H9 (cell line): Measurements from ENCODE around the gene HDLBP. TPM values are rescaled to one million over a fixed set of nuclear protein-coding genes. Genes with fewer than 3 reads are reported as not detected.
A peak's percentile ranks its signal among the peaks of the same experiment; 100 is the strongest.

ENCODE experiments used
- DNase-seq: peaks from one replicate; pipeline ENCODE4 v3.0.0-alpha.2; 2017
- H2AFZ ChIP-seq: one replicate; pipeline ENCODE4 v1.6.1; 2013; ENCODE audit warnings: mild to moderate bottlenecking, low read length, control low read depth, moderate library complexity
- H2AK5ac ChIP-seq: 2 replicates; pipeline ENCODE4 v1.6.1; 2013; ENCODE audit warnings: low read length, control low read depth, mixed read lengths; ENCODE audit not compliant: insufficient read length
- H2BK120ac ChIP-seq: one replicate; pipeline ENCODE4 v1.6.1; 2013; ENCODE audit warnings: low read depth, mild to moderate bottlenecking, low read length, control low read depth, inconsistent platforms; ENCODE audit not compliant: poor library complexity, severe bottlenecking
- H2BK12ac ChIP-seq: 2 replicates; pipeline ENCODE4 v1.6.1; 2013; ENCODE audit warnings: low read length, control low read depth, mixed read lengths, low read depth; ENCODE audit not compliant: insufficient read length
- H2BK15ac ChIP-seq: 2 replicates; pipeline ENCODE4 v1.6.1; 2013; ENCODE audit warnings: low read depth, low read length, control low read depth
- H2BK20ac ChIP-seq: one replicate; pipeline ENCODE4 v1.6.1; 2013; ENCODE audit warnings: low read depth, mild to moderate bottlenecking, low read length, control low read depth, inconsistent platforms; ENCODE audit not compliant: poor library complexity, severe bottlenecking
- H2BK5ac ChIP-seq: 2 replicates; pipeline ENCODE4 v1.6.1; 2013; ENCODE audit warnings: low read length, control low read depth, mixed read lengths; ENCODE audit not compliant: insufficient read length
- H3K14ac ChIP-seq: 2 replicates; pipeline ENCODE4 v1.6.1; 2013; ENCODE audit warnings: low read length, control low read depth; ENCODE audit not compliant: insufficient read depth
- H3K18ac ChIP-seq: 2 replicates; pipeline ENCODE4 v1.6.1; 2013; ENCODE audit warnings: low read depth, mild to moderate bottlenecking, mixed read lengths, low read length, control low read depth; ENCODE audit not compliant: insufficient read length
- H3K23ac ChIP-seq: 2 replicates; pipeline ENCODE4 v1.6.1; 2013; ENCODE audit warnings: low read length, control low read depth, mixed read lengths, low read depth; ENCODE audit not compliant: insufficient read length
- H3K23me2 ChIP-seq: 2 replicates; pipeline ENCODE4 v1.6.1; 2013; ENCODE audit warnings: low read depth, mild to moderate bottlenecking, mixed read lengths, low read length, control low read depth; ENCODE audit not compliant: insufficient read length, poor library complexity, severe bottlenecking
- H3K27ac ChIP-seq: 2 replicates; pipeline ENCODE4 v1.5.1; 2013; ENCODE audit warnings: low read length, control low read depth, mixed read lengths, low read depth; ENCODE audit not compliant: insufficient read length
- H3K27me3 ChIP-seq: 2 replicates; pipeline ENCODE4 v1.6.1; 2013; ENCODE audit warnings: low read length, control low read depth, inconsistent platforms; ENCODE audit not compliant: insufficient read depth
- H3K4ac ChIP-seq: 2 replicates; pipeline ENCODE4 v1.6.1; 2013; ENCODE audit warnings: low read depth, mild to moderate bottlenecking, control low read depth, inconsistent platforms, low read length, moderate library complexity
- H3K4me1 ChIP-seq: 2 replicates; pipeline ENCODE4 v1.6.1; 2013; ENCODE audit warnings: low read length, control low read depth, inconsistent platforms; ENCODE audit not compliant: insufficient read depth
- H3K4me2 ChIP-seq: 2 replicates; pipeline ENCODE4 v1.6.1; 2013; ENCODE audit warnings: low read length, control low read depth, mixed read lengths; ENCODE audit not compliant: insufficient read length, insufficient read depth
- H3K56ac ChIP-seq: 2 replicates; pipeline ENCODE4 v1.6.1; 2013; ENCODE audit warnings: low read depth, mild to moderate bottlenecking, mixed read lengths, low read length, control low read depth; ENCODE audit not compliant: insufficient read length
- H3K79me1 ChIP-seq: 2 replicates; pipeline ENCODE4 v1.6.1; 2013; ENCODE audit warnings: low read depth, mild to moderate bottlenecking, moderate library complexity, low read length, control low read depth, inconsistent platforms; ENCODE audit not compliant: insufficient read depth, poor library complexity, severe bottlenecking
- H3K79me2 ChIP-seq: 2 replicates; pipeline ENCODE4 v1.6.1; 2013; ENCODE audit warnings: low read length, control low read depth, inconsistent platforms; ENCODE audit not compliant: insufficient read depth
- H3K9ac ChIP-seq: 2 replicates; pipeline ENCODE4 v1.6.1; 2013; ENCODE audit warnings: low read length, control low read depth, mixed read lengths; ENCODE audit not compliant: insufficient read length; ENCODE audit errors: extremely low read depth
- H3K9me3 ChIP-seq: one replicate; pipeline ENCODE4 v1.6.1; 2013; ENCODE audit warnings: low read depth, low read length, inconsistent platforms; ENCODE audit not compliant: control insufficient read depth
- H3T11ph ChIP-seq: one replicate; pipeline ENCODE4 v1.6.1; 2013; ENCODE audit warnings: mild to moderate bottlenecking, low read length, control low read depth, inconsistent platforms
- H4K20me1 ChIP-seq: one replicate; pipeline ENCODE4 v1.6.1; 2013; ENCODE audit not compliant: control insufficient read depth, insufficient read length, insufficient read depth
- H4K5ac ChIP-seq: 2 replicates; pipeline ENCODE4 v1.6.1; 2013; ENCODE audit warnings: low read depth, mild to moderate bottlenecking, mixed read lengths, low read length, control low read depth; ENCODE audit not compliant: insufficient read length
- H4K8ac ChIP-seq: replicated peaks from 2 replicates; pipeline ENCODE4 v1.6.1; 2013; ENCODE audit warnings: low read length, control low read depth, mixed read lengths, low read depth; ENCODE audit not compliant: insufficient read length
- H4K91ac ChIP-seq: 2 replicates; pipeline ENCODE4 v1.6.1; 2013; ENCODE audit warnings: low read depth, mild to moderate bottlenecking, moderate library complexity, mixed read lengths, low read length, control low read depth; ENCODE audit not compliant: insufficient read length
- H3K27ac Mint-ChIP-seq, 3 experiments: 2 replicates in 2 of 3; 3 replicates in 1 of 3; pipeline ENCODE4 v1.8.0; 2020 to 2021; ENCODE audit warnings: mixed read lengths in 3 of 3, mild to moderate bottlenecking in 1 of 3, moderate library complexity in 1 of 3
- H3K27me3 Mint-ChIP-seq: 2 replicates; pipeline ENCODE4 v1.8.0; 2021; ENCODE audit warnings: low read depth, mild to moderate bottlenecking, moderate library complexity, mixed read lengths
- H3K36me3 Mint-ChIP-seq, 3 experiments: 2 replicates in 2 of 3; 3 replicates in 1 of 3; pipeline ENCODE4 v1.8.0; 2020 to 2021; ENCODE audit warnings: low read depth in 3 of 3, mixed read lengths in 3 of 3; ENCODE audit not compliant: insufficient read depth in 1 of 3
- H3K4me1 Mint-ChIP-seq, 2 experiments: 2 replicates each; pipeline ENCODE4 v1.8.0; 2020; ENCODE audit warnings: mixed read lengths in 2 of 2
- H3K4me3 Mint-ChIP-seq, 2 experiments: 2 replicates in 1 of 2; 3 replicates in 1 of 2; pipeline ENCODE4 v1.8.0; 2020 to 2021; ENCODE audit warnings: mild to moderate bottlenecking in 2 of 2, mixed read lengths in 2 of 2, moderate library complexity in 1 of 2
- H3K9me3 Mint-ChIP-seq, 2 experiments: 2 replicates in 1 of 2; 3 replicates in 1 of 2; pipeline ENCODE4 v1.8.0; 2020; ENCODE audit warnings: mild to moderate bottlenecking in 2 of 2, mixed read lengths in 2 of 2, moderate library complexity in 1 of 2
- CTCF ChIP-seq: fragments of 200-600 bp; sonication (generic); conservative IDR thresholded peaks from 3 replicates; pipeline ENCODE4 v1.8.0; 2021; ENCODE audit warnings: antibody characterized with exemption, mild to moderate bottlenecking
- WGBS: extraction: QIAGEN DNeasy Blood & Tissue Kit; methylation state at CpG from one replicate; pipeline ENCODE4 v1.1.7; 2013; ENCODE audit warnings: missing lambda C conversion rate, low lambda C conversion rate, mixed read lengths; ENCODE audit not compliant: insufficient read length; ENCODE audit errors: extremely low coverage; 5-methylcytosine and 5-hydroxymethylcytosine counted together
- total RNA-seq: library from RNA; stranded (reverse); gene quantifications from 2 replicates; pipeline ENCODE4 v1.2.1, GENCODE V29; 2021

The HDLBP gene
- total RNA-seq, 1 experiment from 2014 or later, result 364 TPM

DNA sequence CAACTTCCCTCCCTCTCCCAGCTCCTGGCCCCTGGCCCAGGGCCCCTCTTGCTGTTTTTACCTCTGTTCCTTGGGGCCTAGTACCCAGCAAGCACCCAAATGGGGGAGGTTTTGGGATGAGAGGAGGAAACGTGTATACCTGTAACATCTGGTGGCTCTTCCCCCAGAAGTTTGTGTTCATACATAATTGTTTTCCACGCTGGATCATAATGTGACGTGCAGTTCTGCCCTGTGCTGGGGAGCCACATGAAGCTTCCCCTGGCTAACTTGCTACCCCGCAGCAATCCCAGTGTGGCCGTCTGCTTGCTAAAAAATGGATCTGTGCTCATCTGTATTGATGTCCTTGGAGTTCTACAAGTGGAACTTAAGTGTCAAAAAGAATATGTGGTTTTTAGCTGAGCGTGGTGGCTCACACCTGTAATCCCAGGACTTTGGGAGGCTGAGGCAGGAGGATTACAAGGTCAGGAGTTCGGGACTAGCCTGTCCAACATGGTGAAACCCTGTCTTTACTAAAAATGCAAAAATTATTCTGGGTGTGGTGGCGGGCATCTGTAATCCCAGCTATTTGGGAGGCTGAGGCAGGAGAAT lies 90.5 kb downstream of the HDLBP start:
- no peaks in the 10 kb centered on the region; the same call in 1 of the 2 replicates for H3K79me2 ChIP-seq
- H2BK20ac ChIP-seq, result no peak overlapping the region
- H4K5ac ChIP-seq, result no peak overlapping the region
- no peak overlapping the region for H2AFZ ChIP-seq
- no peaks in the 10 kb centered on the region for H3K23me2 ChIP-seq
- H3K9ac ChIP-seq, result no peak overlapping the region
- Mint-ChIP-seq H3K36me3 (peaks cover 12 to 44% (median 35%) of the 10 kb centered on the region in 3 experiments; a peak in 6 of 7 replicates), H3K27ac (peak overlapping the region; percentile 44 to 79 (median 64); a peak in 5 of 7 replicates), H3K4me3 (peak overlapping the region in 1 of 2 experiments; percentile 9; a peak in 2 of 5 replicates), H3K4me1 (peaks cover 4 to 15% of the 10 kb centered on the region in 2 experiments; a peak in 3 of 4 replicates), H3K9me3 (peaks cover 0 to 2% of the 10 kb centered on the region in 2 experiments; a peak in 2 of 5 replicates), H3K27me3 (no peaks in the 10 kb centered on the region; the same call in 1 of the 2 replicates)
- TF ChIP-seq CTCF, result no peak
- H2BK15ac ChIP-seq, result no peak overlapping the region
- WGBS, result no CpG with 5 or more reads among the region's 8 CpGs
- no peak overlapping the region for H3K56ac ChIP-seq
- no peak overlapping the region for H3T11ph ChIP-seq
- no peak for DNase-seq
- H3K23ac ChIP-seq, result no peak overlapping the region
- peaks cover 2% of the 10 kb centered on the region for H4K20me1 ChIP-seq
- H3K27ac ChIP-seq, result no peak overlapping the region
- no peaks in the 10 kb centered on the region for H3K27me3 ChIP-seq
- no peak overlapping the region for H4K8ac ChIP-seq
- no peak overlapping the region for H3K4me2 ChIP-seq
- H2AK5ac ChIP-seq, result no peak overlapping the region
- no peak overlapping the region for H3K4ac ChIP-seq
- H2BK120ac ChIP-seq, result no peak overlapping the region
- H3K4me1 ChIP-seq, result no peaks in the 10 kb centered on the region
- H2BK12ac ChIP-seq, result no peak overlapping the region
- no peak overlapping the region for H2BK5ac ChIP-seq
- H3K79me1 ChIP-seq, result no peaks in the 10 kb centered on the region
- no peaks in the 10 kb centered on the region for H3K9me3 ChIP-seq
- H3K14ac ChIP-seq, result no peak overlapping the region
- H4K91ac ChIP-seq, result no peak overlapping the region
- no peak overlapping the region for H3K18ac ChIP-seq
